Cardiac septum (tissue), 1 donor: ENCODE data around the gene NKAPL. TPM values are rescaled to one million over a fixed set of nuclear protein-coding genes. Genes with fewer than 3 reads are reported as not detected.
A peak's percentile ranks its signal among the peaks of the same experiment; 100 is the strongest.

Source experiments
- DNase-seq: peaks from one replicate; pipeline ENCODE4 v3.0.0-alpha.2; 2020; ENCODE audit warnings: low spot score
- intact Hi-C: fragments of 100-400 bp; cut with DNase I; formaldehyde crosslinking; loops from one replicate; pipeline ENCODE4 v1.14.0; 2022
- total RNA-seq: library from RNA; stranded (reverse); fragmentation: NEBNext Ultra II Directional; extraction: Animal tissue kit (Norgen Biotek cat#: 25700); gene quantifications from one replicate; pipeline ENCODE4 v1.2.1, GENCODE V29; 2021
- donor health status: DM: no; HTN: no; CAD: no.

Gene NKAPL
- total RNA-seq, 1 donor from 2014 or later = 6.6 TPM

GRCh38 chr6:28240471-28240870, 18.6 kb upstream of the NKAPL start:
- DNase-seq = no peak
- intact Hi-C loops = no loop called here

- intact Hi-C loops = no loop called here
- no peak for DNase-seq
Measured at GRCh38 chr6:28243946-28244345, 15.2 kb upstream of the NKAPL start.

- DNase-seq = no peak
- intact Hi-C loops = no loop called here
Measured at GRCh38 chr6:28245206-28245941, 13.7 kb upstream of the NKAPL start.

GRCh38 chr6:28248916-28249315, 10.2 kb upstream of the NKAPL start:
- no peak for DNase-seq
- intact Hi-C loops = no loop called here

GRCh38 chr6:28250747-28251146, 8.3 kb upstream of the NKAPL start:
- intact Hi-C loops = loop anchor here (5.0 to 10.0 kb wide), 2 partner anchors 107 to 116 kb away; no protein-coding TSS in a partner anchor

GRCh38 chr6:28251661-28252008, 7.5 kb upstream of the NKAPL start:
- intact Hi-C loops = loop anchor here (2.0 to 10.0 kb wide), 3 partner anchors 33 to 117 kb away; no protein-coding TSS in a partner anchor
- DNase-seq = no peak

More at GRCh38 chr6:28250747-28251146, 8.3 kb upstream of the NKAPL start:
- no peak for DNase-seq

GRCh38 chr6:28252009-28252975, 6.8 kb upstream of the NKAPL start, which contains the start of gene ZKSCAN4:
Gene ZKSCAN4, minus strand, starts transcription at chr6:28252269. Its CDS starts 289 bp downstream, at chr6:28251980.
- DNase-seq = peak; percentile 83
- intact Hi-C loops = loop anchor here (2.0 to 10.0 kb wide), 3 partner anchors 33 to 117 kb away; no protein-coding TSS in a partner anchor

- no peak for DNase-seq
- intact Hi-C loops = loop anchor here (5.0 to 10.0 kb wide), 2 partner anchors 103 to 119 kb away; no protein-coding TSS in a partner anchor
Measured at GRCh38 chr6:28254121-28254519, 5.0 kb upstream of the NKAPL start.

- DNase-seq = no peak
- intact Hi-C loops = loop anchor here (10.0 kb wide), 1 partner anchor 122 kb away; no protein-coding TSS in a partner anchor
Measured at GRCh38 chr6:28257042-28257441, 2.1 kb upstream of the NKAPL start.

GRCh38 chr6:28263922-28264321, 4.8 kb downstream of the NKAPL start:
- intact Hi-C loops = no loop called here
- no peak for DNase-seq

GRCh38 chr6:28264834-28265401, 5.8 kb downstream of the NKAPL start:
- DNase-seq = no peak
- intact Hi-C loops = loop anchor here (5.0 kb wide), 1 partner anchor 72 kb away; the partner anchor contains the start of gene ZSCAN31

GRCh38 chr6:28266563-28266961, 7.5 kb downstream of the NKAPL start:
- DNase-seq = no peak
- intact Hi-C loops = loop anchor here (2.0 to 5.0 kb wide), 2 partner anchors 71 to 84 kb away; partner anchors contain the start of gene ZSCAN31

- intact Hi-C loops = loop anchor here (2.0 to 5.0 kb wide), 2 partner anchors 70 to 84 kb away; partner anchors contain the start of gene ZSCAN31
- peak; percentile 89 for DNase-seq
Measured at GRCh38 chr6:28266962-28267694, 8.0 kb downstream of the NKAPL start, which contains the start of gene ZSCAN26. Gene ZSCAN26, plus strand, starts transcription at chr6:28267143. Its CDS starts 4,777 bp downstream, at chr6:28271920.

GRCh38 chr6:28267695-28268059, 8.6 kb downstream of the NKAPL start:
- intact Hi-C loops = loop anchor here (2.0 to 5.0 kb wide), 2 partner anchors 70 to 83 kb away; partner anchors contain the start of gene ZSCAN31
- no peak for DNase-seq

GRCh38 chr6:28269492-28269891, 10.4 kb downstream of the NKAPL start:
- no peak for DNase-seq
- intact Hi-C loops = loop anchor here (5.0 kb wide), 1 partner anchor 68 kb away; the partner anchor contains the start of gene ZSCAN31

GRCh38 chr6:28274888-28275287, 15.8 kb downstream of the NKAPL start:
- no peak for DNase-seq
- intact Hi-C loops = no loop called here

- intact Hi-C loops = no loop called here
- no peak for DNase-seq
Measured at GRCh38 chr6:28277746-28278145, 18.6 kb downstream of the NKAPL start.

- no peak for DNase-seq
- intact Hi-C loops = loop anchor here (2.0 kb wide), 1 partner anchor 70 kb away; no protein-coding TSS in a partner anchor
Measured at GRCh38 chr6:28280595-28281287, 21.6 kb downstream of the NKAPL start.
